Right atrium auricular region (tissue), 2 donors: ENCODE measurements around the gene SOD1. TPM values are rescaled to one million over a fixed set of nuclear protein-coding genes. Genes with fewer than 3 reads are reported as not detected.

Source experiments
- DNase-seq: peaks from one replicate; pipeline ENCODE4 v3.0.0-alpha.2; 2019; ENCODE audit warnings: low spot score
- H3K27ac ChIP-seq, 2 donors: fragments of 200-600 bp; sonication (generic); 1 replicate in 1 of 2; 2 replicates in 1 of 2; pipeline ENCODE4 v1.5.1; 2016 to 2019
- H3K27me3 ChIP-seq, 2 donors: fragments of 200-600 bp; sonication (generic); one replicate each; pipeline versions ENCODE4 v1.5.1 to v1.6.0; 2017 to 2019
- H3K36me3 ChIP-seq: fragments of 200-600 bp; sonication (generic); one replicate; pipeline ENCODE4 v1.5.1; 2016
- H3K4me1 ChIP-seq, 2 donors: fragments of 200-600 bp; sonication (generic); one replicate each; pipeline versions ENCODE4 v1.5.1 to v1.6.0; 2017 to 2019
- H3K4me3 ChIP-seq, 2 donors: fragments of 200-600 bp; sonication (generic); 1 replicate in 1 of 2; 2 replicates in 1 of 2; pipeline ENCODE4 v1.5.1; 2017 to 2019; ENCODE audit warnings: mild to moderate bottlenecking in 1 of 2, moderate library complexity in 1 of 2
- H3K9me3 ChIP-seq, 2 donors: fragments of 200-600 bp; sonication (generic); one replicate each; pipeline ENCODE4 v1.5.1; 2019
- CTCF ChIP-seq, 2 donors: fragments of 200-600 bp; sonication (generic); IDR thresholded peaks; one replicate each; pipeline ENCODE4 v1.5.1; 2019; ENCODE audit warnings: antibody characterized with exemption in 2 of 2
- total RNA-seq, 2 donors: library from RNA; depleted of rRNA; stranded (reverse); fragments of >200 nt; gene quantifications; one replicate each; pipeline ENCODE4 v1.1.0, GENCODE V29; 2016

Gene SOD1
- total RNA-seq, 2 donors from 2014 or later: 321 to 332 TPM

GRCh38 chr21:31618696-31619430, 40.6 kb upstream of the SOD1 start:
- H3K27ac ChIP-seq: no peak overlapping the region
- no peaks in the 10 kb centered on the region for H3K36me3 ChIP-seq
- no peak overlapping the region for H3K4me3 ChIP-seq
- TF ChIP-seq CTCF (IDR thresholded peaks at IDR 0.05): no peak
- DNase-seq: no peak
- no peaks in the 10 kb centered on the region for H3K27me3 ChIP-seq
- H3K4me1 ChIP-seq: no peaks in the 10 kb centered on the region
- H3K9me3 ChIP-seq: peaks cover 0 to 3% of the 10 kb centered on the region in 2 donors

- Histone ChIP-seq H3K9me3 (peaks cover 0 to 3% of the 10 kb centered on the region in 2 donors), H3K4me3 (no peak overlapping the region), H3K4me1 (no peaks in the 10 kb centered on the region), H3K27me3 (no peaks in the 10 kb centered on the region), H3K27ac (no peak overlapping the region), H3K36me3 (no peaks in the 10 kb centered on the region)
- no peak for TF ChIP-seq CTCF (IDR thresholded peaks at IDR 0.05)
- DNase-seq: no peak
Observed at GRCh38 chr21:31622397-31622796, 37.1 kb upstream of the SOD1 start.

GRCh38 chr21:31623664-31624063, 35.8 kb upstream of the SOD1 start:
- no peak for TF ChIP-seq CTCF (IDR thresholded peaks at IDR 0.05)
- Histone ChIP-seq H3K36me3 (no peaks in the 10 kb centered on the region), H3K27me3 (no peaks in the 10 kb centered on the region), H3K4me1 (no peaks in the 10 kb centered on the region), H3K4me3 (no peak overlapping the region), H3K27ac (no peak overlapping the region), H3K9me3 (peaks cover 0 to 3% of the 10 kb centered on the region in 2 donors)
- DNase-seq: no peak

- Histone ChIP-seq H3K4me3 (no peak overlapping the region), H3K36me3 (no peaks in the 10 kb centered on the region), H3K9me3 (peaks cover 0 to 2% of the 10 kb centered on the region in 2 donors), H3K27ac (no peak overlapping the region), H3K27me3 (no peaks in the 10 kb centered on the region), H3K4me1 (no peaks in the 10 kb centered on the region)
- no peak for TF ChIP-seq CTCF (IDR thresholded peaks at IDR 0.05)
- DNase-seq: no peak
Observed at GRCh38 chr21:31624181-31624580, 35.3 kb upstream of the SOD1 start.

DNA sequence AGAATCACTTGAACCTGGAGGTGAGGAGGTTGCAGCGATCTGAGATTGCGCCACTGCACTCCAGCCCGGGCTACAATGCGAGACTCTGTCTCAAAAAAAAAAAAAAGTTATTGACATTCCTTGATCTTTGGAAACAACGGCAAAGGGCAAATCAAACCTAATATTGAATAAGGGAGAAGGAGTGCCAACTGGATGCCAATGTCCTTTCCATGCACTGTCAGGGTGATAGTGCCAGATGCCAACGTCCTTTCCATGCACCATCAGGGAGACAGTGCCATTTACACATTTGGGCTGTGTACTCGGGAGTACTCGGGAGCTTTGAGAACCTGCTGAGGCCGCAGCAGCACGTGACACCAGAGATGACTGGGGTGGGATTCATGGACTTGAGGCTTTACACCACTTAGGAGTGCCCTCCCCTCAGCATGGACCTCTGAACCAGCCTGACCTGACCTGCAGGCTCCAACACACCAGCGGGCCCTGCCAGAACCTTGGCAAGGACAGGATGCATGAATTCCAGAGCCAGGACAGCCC, 34.5 kb upstream of the SOD1 start:
- TF ChIP-seq CTCF (IDR thresholded peaks at IDR 0.05): no peak
- Histone ChIP-seq H3K9me3 (no peaks in the 10 kb centered on the region), H3K27ac (no peak overlapping the region), H3K27me3 (no peaks in the 10 kb centered on the region), H3K4me3 (no peak overlapping the region), H3K4me1 (no peaks in the 10 kb centered on the region), H3K36me3 (no peaks in the 10 kb centered on the region)
- no peak for DNase-seq
